OCI-LY7 (cell line): Measurements from ENCODE around the gene MUC22.

Source experiments
- CTCF ChIP-seq: fragments of 200-600 bp; sonication (generic); conservative IDR thresholded peaks from 2 replicates; pipeline ENCODE4 v1.5.1; 2014; ENCODE audit warnings: mild to moderate bottlenecking, antibody characterized with exemption, low read length, moderate library complexity, mixed read lengths
- EZH2phosphoT487 ChIP-seq: fragments of 200-600 bp; sonication (generic); IDR thresholded peaks from 2 replicates; pipeline ENCODE4 v1.6.1; 2018; ENCODE audit warnings: low read depth, borderline replicate concordance, mild to moderate bottlenecking, mixed run types, antibody characterized with exemption, low read length, moderate library complexity, mixed read lengths

DNA sequence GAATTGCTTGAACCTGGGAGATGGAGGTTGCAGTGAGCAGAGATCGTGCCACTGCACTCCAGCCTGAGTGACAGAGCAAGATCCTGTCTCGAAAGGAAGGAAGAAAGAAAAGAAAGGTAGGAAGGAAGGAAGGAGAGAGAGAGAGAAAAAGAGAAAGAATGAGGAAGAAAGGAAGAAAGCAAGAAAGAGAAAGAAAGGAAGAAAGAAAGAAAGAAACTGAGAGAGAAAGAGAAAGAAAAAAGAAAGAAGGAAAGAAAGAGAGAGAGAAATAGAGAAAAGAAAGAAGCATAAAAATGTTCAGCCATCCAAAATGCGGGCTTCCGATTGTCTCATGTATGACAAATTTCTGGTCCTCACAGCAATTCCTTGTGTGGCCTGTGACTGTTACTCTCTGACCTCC, 22.8 kb downstream of the MUC22 start:
- TF ChIP-seq CTCF (no peak), EZH2phosphoT487 (no peak)
